HepG2 (cell line): ENCODE measurements around the gene CUL9. TPM values are rescaled to one million over a fixed set of nuclear protein-coding genes. Genes with fewer than 3 reads are reported as not detected.

Source experiments
- GABPA ChIP-seq, 2 experiments: IDR thresholded peaks; 2 replicates each; pipeline ENCODE4 v1.6.1; 2011 to 2016; ENCODE audit warnings: low read depth in 2 of 2, low read length in 1 of 2, missing biosample characterization in 1 of 2, missing genetic modification characterization in 1 of 2
- HNF4A ChIP-seq: sonication (generic); formaldehyde crosslinking; IDR thresholded peaks from 2 replicates; pipeline ENCODE4 v1.4.0; 2020; ENCODE audit warnings: missing genetic modification reagents
- KDM5A ChIP-seq: fragments of 200-600 bp; sonication (generic); IDR thresholded peaks from 2 replicates; pipeline ENCODE4 v1.7.0; 2018; ENCODE audit warnings: antibody characterized with exemption, mild to moderate bottlenecking, low read length, borderline replicate concordance
- NR2F6 ChIP-seq, 2 experiments: IDR thresholded peaks; 2 replicates each; pipeline ENCODE4 v1.6.1; 2016; ENCODE audit warnings: antibody characterized with exemption in 1 of 2, mild to moderate bottlenecking in 1 of 2
- TBX2 ChIP-seq: sonication (generic); formaldehyde crosslinking; IDR thresholded peaks from 2 replicates; pipeline ENCODE4 v1.5.0; 2020; ENCODE audit warnings: missing genetic modification reagents, mild to moderate bottlenecking, borderline replicate concordance
- TP53 ChIP-seq: sonication (generic); formaldehyde crosslinking; conservative IDR thresholded peaks from 2 replicates; pipeline ENCODE4 v1.4.0; 2020; ENCODE audit warnings: missing genetic modification reagents
- ZFP36 ChIP-seq: fragments of 150-350 bp; IDR thresholded peaks from 2 replicates; pipeline ENCODE4 v1.6.1; 2018; ENCODE audit warnings: borderline replicate concordance, low read length, low read depth; ENCODE audit not compliant: partially characterized antibody
- ZNF317 ChIP-seq: sonication (generic); formaldehyde crosslinking; IDR thresholded peaks from 2 replicates; pipeline ENCODE4 v1.5.0; 2020; ENCODE audit warnings: mild to moderate bottlenecking, missing genetic modification reagents
- ZNF543 ChIP-seq: sonication (generic); formaldehyde crosslinking; IDR thresholded peaks from 2 replicates; pipeline ENCODE4 v1.4.0; 2020; ENCODE audit warnings: mild to moderate bottlenecking, missing genetic modification reagents
- ZNF572 ChIP-seq: sonication (generic); formaldehyde crosslinking; IDR thresholded peaks from 2 replicates; pipeline ENCODE4 v1.5.1; 2020; ENCODE audit warnings: mild to moderate bottlenecking, missing genetic modification reagents
- ZNF678 ChIP-seq: sonication (generic); formaldehyde crosslinking; IDR thresholded peaks from 2 replicates; pipeline ENCODE4 v1.4.0; 2020; ENCODE audit warnings: mild to moderate bottlenecking, missing genetic modification reagents
- ZNF75D ChIP-seq: sonication (generic); formaldehyde crosslinking; IDR thresholded peaks from 2 replicates; pipeline ENCODE4 v1.8.1; 2023; ENCODE audit warnings: missing genetic modification reagents, mild to moderate bottlenecking, borderline replicate concordance
- ZNF782 ChIP-seq: sonication (generic); formaldehyde crosslinking; IDR thresholded peaks from 2 replicates; pipeline ENCODE4 v1.4.0; 2020; ENCODE audit warnings: missing genetic modification reagents, mild to moderate bottlenecking, borderline replicate concordance
- ZNF883 ChIP-seq: sonication (generic); formaldehyde crosslinking; IDR thresholded peaks from 2 replicates; pipeline ENCODE4 v1.5.1; 2020; ENCODE audit warnings: mild to moderate bottlenecking, missing genetic modification reagents; ENCODE audit errors: not compliant biosample characterization
- ZZZ3 ChIP-seq: sonication (generic); formaldehyde crosslinking; IDR thresholded peaks from 2 replicates; pipeline ENCODE4 v1.4.0; 2020; ENCODE audit warnings: missing genetic modification reagents, mild to moderate bottlenecking, borderline replicate concordance
- polyA plus RNA-seq, 8 experiments: library from polyadenylated mRNA; depleted of rRNA in 3 of 8; stranded (reverse) in 7 of 8; unstranded in 1 of 8; fragments of >200 nt; fragmentation: Illumina TruSeq in 4 of 8; extraction: Trizol in 4 of 8; gene quantifications; 2 replicates each; pipeline versions ENCODE4 v1.2.1 to v1.2.3, GENCODE V29; 2011 to 2016; ENCODE audit warnings: low read depth in 4 of 8, missing spikeins in 1 of 8, mixed read lengths in 1 of 8; ENCODE audit not compliant: insufficient read depth in 1 of 8
- total RNA-seq, 5 experiments: library from RNA; depleted of rRNA; stranded (reverse); fragments of >200 nt; fragmentation: Illumina TruSeq; extraction: Trizol; gene quantifications; 2 replicates each; pipeline ENCODE4 v1.2.3, GENCODE V29; 2016; ENCODE audit warnings: low read depth in 1 of 5
- TF ChIP-seq, protein P1 (sequence below): sonication (generic); formaldehyde crosslinking; IDR thresholded peaks from 2 replicates; pipeline ENCODE4 v1.5.1; 2020; ENCODE audit warnings: missing genetic modification reagents, mild to moderate bottlenecking, borderline replicate concordance
- TF ChIP-seq, protein P2 (sequence below), 2 experiments: fragments of 450-650 bp in 1 of 2; sonication (generic) in 1 of 2; formaldehyde crosslinking; IDR thresholded peaks; 2 replicates each; pipeline versions ENCODE4 v1.5.0 to v1.8.0; 2020 to 2022; ENCODE audit warnings: mild to moderate bottlenecking in 1 of 2, missing genetic modification reagents in 1 of 2
- TF ChIP-seq, protein P3 (sequence below): sonication (generic); formaldehyde crosslinking; conservative IDR thresholded peaks from 2 replicates; pipeline ENCODE4 v1.4.0; 2020; ENCODE audit warnings: missing genetic modification reagents
- TF ChIP-seq, protein P4 (sequence below): IDR thresholded peaks from 2 replicates; pipeline ENCODE4 v1.6.1; 2018; ENCODE audit warnings: missing genetic modification reagents
- TF ChIP-seq, protein P5 (sequence below): sonication (generic); formaldehyde crosslinking; IDR thresholded peaks from 2 replicates; pipeline ENCODE4; 2020; ENCODE audit warnings: missing genetic modification reagents, mild to moderate bottlenecking, borderline replicate concordance

CUL9 gene
- total and polyA plus RNA-seq, 2 of the 13 experiments (the other 11 are each of a cell fraction or from before 2014, with no cell fraction given), result 11.4 to 13.7 TPM

DNA sequence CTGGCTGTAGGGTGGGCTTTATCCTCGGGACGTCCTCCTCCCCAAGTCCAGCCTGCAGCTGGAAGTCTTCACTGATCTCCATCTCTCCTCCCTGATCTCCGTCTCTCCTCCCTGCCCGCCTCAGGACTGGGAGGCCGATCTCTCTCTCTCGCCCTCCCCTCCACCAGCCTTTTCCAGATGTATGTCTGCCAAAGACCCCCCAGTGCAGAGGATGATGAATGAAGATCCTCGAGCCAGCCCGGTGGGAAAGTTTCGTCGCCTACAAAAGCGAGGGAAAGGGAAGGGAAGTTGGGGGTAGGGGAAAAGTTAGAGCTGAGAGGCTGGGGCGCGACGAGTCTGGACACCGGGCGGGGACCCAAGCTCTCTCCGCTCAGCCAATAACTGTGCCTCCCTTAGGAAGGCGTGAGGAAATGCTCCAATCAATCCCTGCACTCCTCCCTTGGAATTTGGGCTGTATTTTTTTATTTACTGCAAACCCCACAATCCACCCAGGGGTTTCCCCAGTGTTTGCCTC lies 11.5 kb upstream of the CUL9 start (continued):
- TF ChIP-seq NR2F6 (IDR thresholded peaks at IDR 0.05) (no peak), NR2F6 (CRISPR knock-in tag; IDR thresholded peaks at IDR 0.05) (0 out of 2 replicates have a peak, but pooled peaks have one; percentile 7), ZZZ3 (CRISPR knock-in tag) (no peak), ZFP36 (no peak), ZNF543 (CRISPR knock-in tag) (peak; percentile 47; the same call in 1 of the 2 replicates), ZNF317 (CRISPR knock-in tag) (no peak), ZNF883 (CRISPR knock-in tag) (peak; percentile 52), ZNF75D (CRISPR knock-in tag) (no peak), TP53 (no peak), KDM5A (no peak), TBX2 (CRISPR knock-in tag) (0 out of 2 replicates have a peak, but pooled peaks have one; percentile 44), ZNF678 (peak; percentile 56; the same call in 1 of the 2 replicates), ZNF782 (peak; percentile 84; the same call in 1 of the 2 replicates), ZNF572 (CRISPR knock-in tag) (peak; percentile 95), GABPA (IDR thresholded peaks at IDR 0.05; ENCODE audit: low read depth, low read length) (no peak), GABPA (CRISPR knock-in tag; IDR thresholded peaks at IDR 0.05; ENCODE audit: low read depth) (no peak; the same call in 1 of the 2 replicates), HNF4A (CRISPR knock-in tag) (0 out of 2 replicates have a peak, but pooled peaks have one; percentile 16)
- TF ChIP-seq, protein P1, sequence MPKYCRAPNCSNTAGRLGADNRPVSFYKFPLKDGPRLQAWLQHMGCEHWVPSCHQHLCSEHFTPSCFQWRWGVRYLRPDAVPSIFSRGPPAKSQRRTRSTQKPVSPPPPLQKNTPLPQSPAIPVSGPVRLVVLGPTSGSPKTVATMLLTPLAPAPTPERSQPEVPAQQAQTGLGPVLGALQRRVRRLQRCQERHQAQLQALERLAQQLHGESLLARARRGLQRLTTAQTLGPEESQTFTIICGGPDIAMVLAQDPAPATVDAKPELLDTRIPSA (CRISPR knock-in tag), result peak; percentile 63; the same call in 1 of the 2 replicates
- TF ChIP-seq, protein P2, sequence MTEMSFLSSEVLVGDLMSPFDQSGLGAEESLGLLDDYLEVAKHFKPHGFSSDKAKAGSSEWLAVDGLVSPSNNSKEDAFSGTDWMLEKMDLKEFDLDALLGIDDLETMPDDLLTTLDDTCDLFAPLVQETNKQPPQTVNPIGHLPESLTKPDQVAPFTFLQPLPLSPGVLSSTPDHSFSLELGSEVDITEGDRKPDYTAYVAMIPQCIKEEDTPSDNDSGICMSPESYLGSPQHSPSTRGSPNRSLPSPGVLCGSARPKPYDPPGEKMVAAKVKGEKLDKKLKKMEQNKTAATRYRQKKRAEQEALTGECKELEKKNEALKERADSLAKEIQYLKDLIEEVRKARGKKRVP (CRISPR knock-in tag; IDR thresholded peaks at IDR 0.05), result 0 out of 4 replicates have a peak, but pooled peaks of 1 of the 2 experiments have one; percentile 44
- TF ChIP-seq, protein P3, sequence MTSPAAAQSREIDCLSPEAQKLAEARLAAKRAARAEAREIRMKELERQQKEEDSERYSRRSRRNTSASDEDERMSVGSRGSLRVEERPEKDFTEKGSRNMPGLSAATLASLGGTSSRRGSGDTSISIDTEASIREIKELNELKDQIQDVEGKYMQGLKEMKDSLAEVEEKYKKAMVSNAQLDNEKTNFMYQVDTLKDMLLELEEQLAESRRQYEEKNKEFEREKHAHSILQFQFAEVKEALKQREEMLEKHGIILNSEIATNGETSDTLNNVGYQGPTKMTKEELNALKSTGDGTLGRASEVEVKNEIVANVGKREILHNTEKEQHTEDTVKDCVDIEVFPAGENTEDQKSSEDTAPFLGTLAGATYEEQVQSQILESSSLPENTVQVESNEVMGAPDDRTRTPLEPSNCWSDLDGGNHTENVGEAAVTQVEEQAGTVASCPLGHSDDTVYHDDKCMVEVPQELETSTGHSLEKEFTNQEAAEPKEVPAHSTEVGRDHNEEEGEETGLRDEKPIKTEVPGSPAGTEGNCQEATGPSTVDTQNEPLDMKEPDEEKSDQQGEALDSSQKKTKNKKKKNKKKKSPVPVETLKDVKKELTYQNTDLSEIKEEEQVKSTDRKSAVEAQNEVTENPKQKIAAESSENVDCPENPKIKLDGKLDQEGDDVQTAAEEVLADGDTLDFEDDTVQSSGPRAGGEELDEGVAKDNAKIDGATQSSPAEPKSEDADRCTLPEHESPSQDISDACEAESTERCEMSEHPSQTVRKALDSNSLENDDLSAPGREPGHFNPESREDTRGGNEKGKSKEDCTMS (CRISPR knock-in tag), result no peak
- TF ChIP-seq, protein P4, sequence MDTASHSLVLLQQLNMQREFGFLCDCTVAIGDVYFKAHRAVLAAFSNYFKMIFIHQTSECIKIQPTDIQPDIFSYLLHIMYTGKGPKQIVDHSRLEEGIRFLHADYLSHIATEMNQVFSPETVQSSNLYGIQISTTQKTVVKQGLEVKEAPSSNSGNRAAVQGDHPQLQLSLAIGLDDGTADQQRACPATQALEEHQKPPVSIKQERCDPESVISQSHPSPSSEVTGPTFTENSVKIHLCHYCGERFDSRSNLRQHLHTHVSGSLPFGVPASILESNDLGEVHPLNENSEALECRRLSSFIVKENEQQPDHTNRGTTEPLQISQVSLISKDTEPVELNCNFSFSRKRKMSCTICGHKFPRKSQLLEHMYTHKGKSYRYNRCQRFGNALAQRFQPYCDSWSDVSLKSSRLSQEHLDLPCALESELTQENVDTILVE (CRISPR knock-in tag), result peak; percentile 14; the same call in 1 of the 2 replicates
- TF ChIP-seq, protein P5, sequence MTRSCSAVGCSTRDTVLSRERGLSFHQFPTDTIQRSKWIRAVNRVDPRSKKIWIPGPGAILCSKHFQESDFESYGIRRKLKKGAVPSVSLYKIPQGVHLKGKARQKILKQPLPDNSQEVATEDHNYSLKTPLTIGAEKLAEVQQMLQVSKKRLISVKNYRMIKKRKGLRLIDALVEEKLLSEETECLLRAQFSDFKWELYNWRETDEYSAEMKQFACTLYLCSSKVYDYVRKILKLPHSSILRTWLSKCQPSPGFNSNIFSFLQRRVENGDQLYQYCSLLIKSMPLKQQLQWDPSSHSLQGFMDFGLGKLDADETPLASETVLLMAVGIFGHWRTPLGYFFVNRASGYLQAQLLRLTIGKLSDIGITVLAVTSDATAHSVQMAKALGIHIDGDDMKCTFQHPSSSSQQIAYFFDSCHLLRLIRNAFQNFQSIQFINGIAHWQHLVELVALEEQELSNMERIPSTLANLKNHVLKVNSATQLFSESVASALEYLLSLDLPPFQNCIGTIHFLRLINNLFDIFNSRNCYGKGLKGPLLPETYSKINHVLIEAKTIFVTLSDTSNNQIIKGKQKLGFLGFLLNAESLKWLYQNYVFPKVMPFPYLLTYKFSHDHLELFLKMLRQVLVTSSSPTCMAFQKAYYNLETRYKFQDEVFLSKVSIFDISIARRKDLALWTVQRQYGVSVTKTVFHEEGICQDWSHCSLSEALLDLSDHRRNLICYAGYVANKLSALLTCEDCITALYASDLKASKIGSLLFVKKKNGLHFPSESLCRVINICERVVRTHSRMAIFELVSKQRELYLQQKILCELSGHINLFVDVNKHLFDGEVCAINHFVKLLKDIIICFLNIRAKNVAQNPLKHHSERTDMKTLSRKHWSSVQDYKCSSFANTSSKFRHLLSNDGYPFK (CRISPR knock-in tag), result peak; percentile 14; the same call in 1 of the 2 replicates
